GM10847 (cell line): Measurements from ENCODE around the gene WDR37.

Experiments used
- POLR2A ChIP-seq: IDR thresholded peaks from 2 replicates; pipeline ENCODE4 v1.6.1; 2011; ENCODE audit not compliant: insufficient read length; ENCODE audit errors: extremely low read depth

Gene WDR37

GRCh38 chr10:1142596-1142995 is 86.4 kb downstream of the WDR37 start:
- TF ChIP-seq POLR2A = no peak

GRCh38 chr10:1147810-1148209 is 91.6 kb downstream of the WDR37 start:
- no peak for TF ChIP-seq POLR2A

- no peak for TF ChIP-seq POLR2A
Measured at GRCh38 chr10:1148855-1149605, 92.8 kb downstream of the WDR37 start.

GRCh38 chr10:1149793-1150637 is 93.8 kb downstream of the WDR37 start:
- no peak for TF ChIP-seq POLR2A

GRCh38 chr10:1150638-1150955 is 94.4 kb downstream of the WDR37 start:
- TF ChIP-seq POLR2A = no peak

GRCh38 chr10:1151076-1152033 is 95.2 kb downstream of the WDR37 start:
- TF ChIP-seq POLR2A = no peak

GRCh38 chr10:1152386-1153250 is 96.4 kb downstream of the WDR37 start:
- no peak for TF ChIP-seq POLR2A

- TF ChIP-seq POLR2A = no peak
Measured at GRCh38 chr10:1153251-1153763, 97.1 kb downstream of the WDR37 start.

DNA sequence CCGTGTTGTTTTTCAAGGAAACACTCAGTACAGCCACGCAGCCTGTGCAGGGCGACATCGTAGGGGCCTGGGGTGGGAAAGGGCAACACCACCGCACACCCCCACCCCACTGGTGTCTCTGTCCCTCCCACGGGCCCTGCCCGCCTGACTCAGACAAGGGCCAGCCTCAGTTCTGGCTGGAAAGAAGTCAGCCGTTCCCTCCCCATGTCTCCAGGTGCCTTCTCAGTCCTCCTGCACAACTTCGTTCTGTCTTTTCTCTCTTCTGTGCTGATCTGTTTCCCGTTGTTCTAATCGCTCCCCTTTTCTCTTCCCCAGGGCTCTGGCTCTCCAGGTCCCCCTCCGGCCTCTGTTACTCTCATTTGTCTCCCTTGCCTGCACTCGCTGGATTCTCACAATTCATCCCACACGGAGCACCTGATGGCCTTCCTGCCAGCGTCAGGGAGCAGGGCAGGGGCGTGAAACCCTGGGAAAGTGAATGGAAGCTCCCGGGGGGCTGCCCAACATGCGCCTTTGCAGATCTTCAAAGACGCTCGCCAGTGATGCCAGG is 97.7 kb downstream of the WDR37 start:
- no peak for TF ChIP-seq POLR2A

- TF ChIP-seq POLR2A = no peak
Measured at GRCh38 chr10:1154531-1155295, 98.5 kb downstream of the WDR37 start.

DNA sequence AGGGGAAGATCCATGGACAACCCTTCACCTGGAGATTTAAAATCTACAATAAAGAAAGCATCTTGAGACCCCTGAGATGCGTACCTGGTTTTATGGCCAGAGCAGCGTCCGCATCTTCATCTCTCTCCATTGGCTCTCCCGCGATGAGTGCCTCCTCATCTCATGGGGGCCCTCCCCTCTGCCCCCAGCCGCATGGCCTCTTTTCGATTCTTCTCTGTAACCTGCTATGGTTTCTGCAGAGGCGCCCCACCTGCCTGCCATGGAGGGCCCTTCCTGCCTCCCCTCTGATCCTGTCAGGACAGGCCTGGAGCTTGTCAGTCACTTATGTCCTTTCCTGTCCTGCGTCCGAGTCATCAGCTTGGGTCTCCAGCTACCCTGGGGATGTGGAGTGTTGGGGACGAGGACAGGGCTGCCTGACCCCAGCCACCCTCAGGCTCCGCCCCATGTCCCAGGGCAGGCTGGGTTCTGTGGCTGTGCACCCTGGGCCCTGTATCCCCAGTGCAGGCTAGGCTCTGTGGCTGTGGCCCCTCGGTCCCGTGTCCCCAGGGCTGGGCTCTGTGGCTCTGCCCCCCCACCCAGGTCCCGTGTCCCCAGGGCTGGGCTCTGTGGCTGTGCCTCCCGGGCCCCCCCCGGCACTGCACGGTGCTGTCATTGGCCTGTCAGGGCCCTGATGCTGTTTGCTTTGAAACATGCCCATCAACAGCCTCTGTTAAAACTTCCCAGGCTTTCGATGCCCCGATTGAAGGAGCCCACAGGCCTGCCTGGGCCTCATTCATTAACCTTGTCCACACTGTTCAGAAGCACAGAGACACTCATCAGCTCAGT is 99.8 kb downstream of the WDR37 start:
- no peak for TF ChIP-seq POLR2A

DNA sequence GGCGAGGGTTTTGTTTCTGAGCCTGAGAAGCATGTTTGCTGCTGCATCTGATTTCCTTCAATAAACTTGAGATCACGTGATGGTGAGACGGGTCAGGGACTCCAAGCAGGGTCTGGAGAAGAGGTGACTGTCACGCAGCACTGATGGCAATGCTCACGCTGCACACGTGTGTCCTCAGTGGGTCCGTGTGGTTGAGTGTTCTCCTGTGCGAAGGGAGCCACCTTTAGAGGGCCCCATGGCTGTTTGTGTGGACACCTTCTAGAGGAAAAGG is 100.4 kb downstream of the WDR37 start:
- TF ChIP-seq POLR2A = no peak

- TF ChIP-seq POLR2A = no peak
Measured at GRCh38 chr10:1156921-1157614, 100.9 kb downstream of the WDR37 start.

- TF ChIP-seq POLR2A = no peak
Measured at GRCh38 chr10:1157615-1157933, 101.4 kb downstream of the WDR37 start.
